ENCODE measurements around the gene TMEM108.
A peak's percentile ranks its signal among the peaks of the same experiment; 100 is the strongest.

TMEM108 gene

GRCh38 chr3:133121450-133121849, 83.3 kb downstream of the TMEM108 start:
- no peak for DNase-seq

- DNase-seq, result no peak
Measured at GRCh38 chr3:133123636-133124035, 85.4 kb downstream of the TMEM108 start.

DNA sequence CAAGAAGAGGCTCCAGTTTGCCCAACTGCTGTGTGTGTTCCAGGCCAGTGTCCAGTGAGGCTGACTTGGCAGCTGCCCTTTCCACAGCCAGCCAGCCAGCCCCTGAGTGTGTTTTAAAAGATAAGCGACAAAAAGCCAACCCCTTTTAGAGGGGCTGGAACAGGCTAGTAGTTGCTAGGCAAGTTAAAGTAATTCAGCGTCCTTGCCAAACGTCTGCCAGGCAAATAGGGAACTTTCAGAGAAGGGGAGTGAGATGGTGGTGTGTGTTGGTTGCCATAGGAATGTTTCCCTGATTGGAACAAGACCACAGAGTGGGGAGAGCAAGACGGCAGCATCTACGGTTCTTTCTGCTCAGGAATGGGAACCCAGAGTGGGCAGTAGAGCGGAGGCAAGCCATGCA, 86.3 kb downstream of the TMEM108 start:
- peak; percentile 44 for DNase-seq

- DNase-seq, result no peak
Measured at GRCh38 chr3:133125171-133125570, 87.0 kb downstream of the TMEM108 start.

- DNase-seq, result no peak
Measured at GRCh38 chr3:133125802-133126201, 87.6 kb downstream of the TMEM108 start.

DNA sequence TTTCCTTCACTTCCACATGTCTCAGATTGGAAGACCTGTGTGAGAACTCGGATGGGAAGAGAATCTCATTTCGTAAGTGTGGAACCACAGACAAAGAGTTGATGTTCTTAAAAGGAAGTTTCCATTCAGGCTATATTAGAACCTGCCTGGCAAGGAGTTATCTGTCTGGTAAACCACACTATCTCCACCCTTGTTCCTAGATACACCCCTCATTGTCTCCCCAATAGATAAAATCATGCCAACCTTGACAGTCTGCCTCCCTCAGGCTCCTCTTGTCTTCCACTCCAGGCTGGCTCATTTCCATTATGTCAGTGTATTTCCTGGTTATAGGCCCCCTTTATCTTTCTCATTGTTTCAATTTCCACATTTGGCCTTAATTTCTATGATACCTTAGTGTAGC, 89.2 kb downstream of the TMEM108 start:
- DNase-seq, result no peak

GRCh38 chr3:133130168-133130567, 92.0 kb downstream of the TMEM108 start:
- no peak for DNase-seq

DNA sequence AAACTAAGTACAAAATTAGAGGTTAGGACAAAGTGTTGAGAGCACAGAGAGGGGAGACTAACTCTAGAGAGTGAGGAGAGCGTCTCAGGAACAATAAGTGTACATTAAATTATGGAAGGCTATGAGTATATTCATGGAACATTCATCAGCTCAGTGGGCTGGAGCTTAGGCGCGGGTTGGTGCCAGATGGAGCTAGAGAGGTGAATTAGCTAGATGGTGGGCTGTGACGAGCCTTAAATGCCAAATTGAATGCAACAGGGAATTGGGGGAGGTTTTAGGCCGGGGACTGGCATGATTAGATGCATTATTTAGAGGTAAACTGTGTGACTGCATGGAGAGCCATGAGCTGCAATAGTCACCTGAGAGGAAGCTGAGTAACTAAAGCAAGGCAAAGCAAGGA, 97.1 kb downstream of the TMEM108 start:
- no peak for DNase-seq

GRCh38 chr3:133136114-133137041, 98.2 kb downstream of the TMEM108 start:
- DNase-seq, result no peak

DNA sequence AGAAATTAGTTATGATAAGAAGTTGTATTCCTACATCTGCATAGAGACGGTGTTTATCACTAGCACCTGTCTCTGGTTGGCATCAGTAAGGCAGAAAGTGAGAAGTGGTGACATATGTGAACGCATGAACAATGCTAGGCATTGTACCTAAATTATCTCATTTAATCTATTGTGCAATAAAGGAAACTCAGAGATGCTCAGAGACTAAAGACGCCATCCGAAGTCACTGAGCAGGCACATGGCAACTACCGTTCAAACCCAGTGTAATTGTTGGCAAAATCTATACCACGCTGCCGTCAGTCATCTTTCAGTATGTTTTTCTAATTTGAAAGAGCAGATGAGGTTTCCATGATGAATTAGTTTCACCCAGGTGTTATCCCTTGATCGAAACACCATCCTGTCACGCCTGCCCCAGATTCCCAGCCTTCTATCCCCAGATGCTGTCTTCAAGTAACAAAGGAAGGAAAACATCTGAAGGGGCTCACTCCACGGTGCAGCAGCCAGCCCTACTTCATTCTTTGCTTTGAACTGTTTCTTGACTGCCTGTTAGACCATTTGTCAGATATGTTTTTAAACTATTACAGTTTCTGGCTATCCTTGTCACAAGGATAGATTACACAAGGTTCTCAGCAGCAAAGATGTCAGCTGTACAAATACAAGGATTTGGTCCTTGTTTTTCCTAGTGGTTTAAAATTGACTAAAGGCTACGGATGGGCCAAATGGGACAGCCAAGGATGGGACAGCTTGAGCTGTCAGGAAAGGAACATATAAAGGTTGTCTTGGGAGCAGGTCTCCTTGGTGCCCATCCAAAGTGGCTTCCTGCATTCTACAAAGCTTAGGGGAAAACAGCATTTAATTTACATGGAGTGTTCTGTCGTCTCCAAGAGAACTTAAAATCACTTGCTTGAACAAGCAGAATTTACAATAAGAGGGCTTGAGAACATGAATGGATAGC, 99.1 kb downstream of the TMEM108 start:
- no peak for DNase-seq

- DNase-seq, result no peak
Measured at GRCh38 chr3:133138017-133138416, 99.8 kb downstream of the TMEM108 start.

- DNase-seq, result no peak
Measured at GRCh38 chr3:133152056-133152455, 113.9 kb downstream of the TMEM108 start.

DNA sequence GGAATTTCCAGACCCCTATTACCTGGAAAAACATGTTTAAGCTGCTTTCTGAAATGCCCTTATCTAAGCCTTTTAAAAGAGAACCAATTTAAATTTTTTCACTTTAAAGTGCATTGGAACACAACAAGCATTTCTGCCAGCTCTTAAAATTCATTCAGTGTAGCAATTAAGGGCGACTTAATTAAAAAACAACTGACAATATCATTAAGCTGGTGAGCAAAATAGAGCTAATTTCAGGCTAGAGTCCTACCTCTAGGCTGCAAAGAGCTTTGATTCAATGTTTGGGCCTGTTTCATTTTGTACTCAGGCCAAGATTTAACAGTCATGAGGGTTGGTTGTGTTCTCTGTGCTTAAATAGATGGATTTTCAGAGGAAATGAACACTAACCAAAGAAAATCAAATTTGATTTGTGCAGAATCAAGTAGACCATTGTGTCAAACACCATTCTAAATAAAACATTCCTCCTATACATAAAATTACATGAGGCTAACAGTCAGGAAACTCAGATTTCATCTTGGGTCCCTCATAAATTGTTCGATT, 114.6 kb downstream of the TMEM108 start:
- DNase-seq, result no peak

GRCh38 chr3:133153382-133153781, 115.2 kb downstream of the TMEM108 start:
- no peak for DNase-seq

GRCh38 chr3:133157716-133158115, 119.5 kb downstream of the TMEM108 start:
- no peak for DNase-seq

DNA sequence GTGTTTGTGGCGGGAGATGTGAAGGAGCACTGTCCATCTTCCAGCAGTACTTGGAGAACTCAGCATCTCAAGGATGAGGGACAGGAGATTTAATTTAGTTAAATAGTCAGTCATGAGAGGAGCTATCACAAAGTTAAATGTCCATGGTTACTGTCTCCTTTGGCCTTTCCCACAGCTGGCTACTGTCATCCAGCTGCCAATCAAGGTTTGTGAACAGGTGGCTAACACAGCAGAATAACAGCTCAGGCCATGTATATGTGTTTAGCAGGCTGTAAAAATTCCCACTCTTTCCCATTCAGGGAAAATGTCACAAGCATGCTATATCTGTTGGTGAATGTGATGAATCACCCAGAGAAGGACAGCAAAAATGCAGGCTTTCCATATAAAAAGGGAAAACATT, 120.5 kb downstream of the TMEM108 start:
- no peak for DNase-seq

- no peak for DNase-seq
Measured at GRCh38 chr3:133159498-133160475, 121.6 kb downstream of the TMEM108 start.

DNA sequence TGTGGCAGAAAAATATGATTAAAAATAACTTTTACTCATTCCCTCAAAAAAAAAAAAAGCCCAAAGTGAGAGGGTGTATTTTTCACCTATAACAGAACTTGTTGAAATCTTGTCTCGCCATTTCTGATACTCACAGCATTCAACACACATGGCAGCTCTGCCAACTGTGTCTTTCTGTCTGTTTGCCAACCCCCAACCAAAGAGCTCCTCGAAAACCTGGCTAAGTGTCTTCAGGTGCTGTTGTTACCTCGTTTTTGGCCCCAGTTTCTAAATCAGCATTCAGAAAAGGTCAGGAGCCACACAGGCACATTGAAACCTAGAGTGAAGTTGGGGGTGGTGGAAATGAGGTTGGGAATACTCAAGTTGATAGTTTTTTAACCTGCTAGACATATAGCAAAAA, 123.5 kb downstream of the TMEM108 start:
- DNase-seq, result no peak

- DNase-seq, result no peak
Measured at GRCh38 chr3:133162265-133162664, 124.1 kb downstream of the TMEM108 start.

DNA sequence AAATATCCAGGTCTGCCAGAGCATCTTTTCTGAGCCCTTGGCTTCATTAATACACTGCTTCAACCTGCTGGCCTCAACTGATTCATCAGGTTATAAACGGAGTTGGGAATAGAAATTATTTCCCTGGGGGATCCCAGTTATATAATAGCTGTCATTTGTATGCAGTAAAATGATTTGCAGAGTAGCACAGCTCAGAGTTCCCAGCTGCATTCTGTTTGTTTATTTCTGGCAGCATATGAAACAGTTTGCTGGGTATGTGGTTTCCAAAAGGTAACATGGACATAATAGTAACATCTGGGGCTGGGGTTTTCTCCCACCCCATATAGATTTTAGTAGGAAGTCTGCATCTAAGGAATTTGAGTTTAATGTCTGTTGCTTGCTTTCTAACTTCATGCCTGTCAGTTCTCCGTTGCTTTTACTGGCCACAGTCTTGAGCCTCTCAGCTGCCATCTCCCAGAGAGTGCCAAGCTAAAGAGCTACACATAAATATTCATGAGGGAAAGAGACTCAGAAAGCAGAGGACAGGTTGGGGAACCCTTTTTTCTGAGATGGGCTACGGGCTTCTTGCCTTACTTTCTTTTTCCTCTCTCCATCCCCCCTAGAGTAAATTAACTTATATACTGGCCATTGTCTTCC, 124.6 kb downstream of the TMEM108 start:
- DNase-seq, result no peak

DNA sequence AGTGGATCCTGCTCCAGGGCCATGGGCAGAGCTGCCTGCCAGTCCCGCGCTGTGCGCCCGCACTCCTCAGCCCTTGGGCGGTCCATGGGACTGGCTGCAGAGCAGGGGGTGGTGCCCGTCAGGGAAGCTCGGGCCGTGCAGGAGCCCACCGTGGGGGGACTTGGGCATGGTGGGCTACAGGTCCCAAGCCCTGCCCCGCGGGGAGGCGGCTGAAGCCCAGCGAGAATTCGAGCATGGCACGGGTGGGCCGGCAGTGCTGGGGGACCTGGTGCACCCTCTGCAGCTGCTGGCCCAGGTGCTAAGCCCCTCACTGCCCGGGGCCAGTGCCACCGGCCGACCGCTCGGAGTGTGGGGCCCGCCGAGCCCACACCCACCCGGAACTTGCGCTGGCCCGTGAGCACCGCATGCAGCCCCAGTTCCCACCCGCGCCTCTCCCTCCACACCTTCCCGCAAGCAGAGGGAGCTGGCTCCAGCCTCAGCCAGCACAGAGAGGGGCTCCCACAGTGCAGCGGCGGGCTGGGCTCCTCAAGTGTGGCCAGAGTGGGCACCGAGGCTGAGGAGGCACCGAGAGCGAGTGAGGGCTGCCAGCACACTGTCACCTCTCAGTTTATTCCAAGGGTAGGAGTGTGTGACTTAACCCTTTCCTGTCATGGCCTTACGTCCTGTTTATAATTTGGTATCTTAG, 129.3 kb downstream of the TMEM108 start:
- DNase-seq, result no peak
